ES-I3 (cell line): Measurements from ENCODE around the gene NCBP2L.
A peak's percentile ranks its signal among the peaks of the same experiment; 100 is the strongest.

ENCODE experiments used
- H3K36me3 ChIP-seq: 2 replicates; pipeline ENCODE4 v1.6.1; 2013; ENCODE audit warnings: mild to moderate bottlenecking, low read length, control low read depth, moderate library complexity; ENCODE audit not compliant: insufficient read depth
- H3K4me1 ChIP-seq: 2 replicates; pipeline ENCODE4 v1.6.1; 2013; ENCODE audit warnings: mild to moderate bottlenecking, control low read depth, low read length; ENCODE audit not compliant: insufficient read depth
- H3K9ac ChIP-seq: 2 replicates; pipeline ENCODE4 v1.6.1; 2013; ENCODE audit warnings: low read depth, mild to moderate bottlenecking, low read length, moderate library complexity
- H3K9me3 ChIP-seq: 2 replicates; pipeline ENCODE4 v1.6.1; 2013; ENCODE audit warnings: mild to moderate bottlenecking, low read length, moderate library complexity; ENCODE audit not compliant: control insufficient read depth, insufficient read depth

The NCBP2L gene

GRCh38 chrX:107777536-107777832 is at the start of gene NCBP2L:
Gene NCBP2L (plus strand): TSS chrX:107777733. CDS start chrX:107794221, 16,488 bp downstream.
- H3K36me3 ChIP-seq, result no peaks in the 10 kb centered on the region
- H3K9ac ChIP-seq, result peak within 1 kb of the TSS; percentile 46; the same call in 1 of the 2 replicates
- peaks cover 17% of the 10 kb centered on the region for H3K4me1 ChIP-seq
- no peaks in the 10 kb centered on the region for H3K9me3 ChIP-seq

- Histone ChIP-seq H3K4me1 (peaks cover 44% of the 10 kb centered on the region), H3K9ac (no peak overlapping the region), H3K9me3 (no peaks in the 10 kb centered on the region), H3K36me3 (no peaks in the 10 kb centered on the region)
These were observed 49.0 kb upstream of the NCBP2L start for GRCh38 chrX:107728371-107729099.

- Histone ChIP-seq H3K4me1 (peaks cover 44% of the 10 kb centered on the region), H3K9ac (no peak overlapping the region), H3K9me3 (no peaks in the 10 kb centered on the region), H3K36me3 (no peaks in the 10 kb centered on the region)
These were observed 47.8 kb upstream of the NCBP2L start for GRCh38 chrX:107729558-107730297.

GRCh38 chrX:107730298-107730655 is 47.3 kb upstream of the NCBP2L start:
- Histone ChIP-seq H3K9me3 (no peaks in the 10 kb centered on the region), H3K4me1 (peaks cover 44% of the 10 kb centered on the region), H3K36me3 (no peaks in the 10 kb centered on the region), H3K9ac (no peak overlapping the region)

GRCh38 chrX:107730991-107731766 is 46.4 kb upstream of the NCBP2L start:
- H3K9ac ChIP-seq, result peak overlapping the region; percentile 13; the same call in 1 of the 2 replicates
- no peaks in the 10 kb centered on the region for H3K9me3 ChIP-seq
- H3K36me3 ChIP-seq, result no peaks in the 10 kb centered on the region
- H3K4me1 ChIP-seq, result peaks cover 34% of the 10 kb centered on the region

- Histone ChIP-seq H3K4me1 (peaks cover 39% of the 10 kb centered on the region), H3K36me3 (no peaks in the 10 kb centered on the region), H3K9me3 (no peaks in the 10 kb centered on the region), H3K9ac (peak overlapping the region; percentile 13; the same call in 1 of the 2 replicates)
These were observed 45.6 kb upstream of the NCBP2L start for GRCh38 chrX:107731831-107732502.

GRCh38 chrX:107733686-107734085 is 43.8 kb upstream of the NCBP2L start:
- Histone ChIP-seq H3K4me1 (peaks cover 41% of the 10 kb centered on the region), H3K9me3 (no peaks in the 10 kb centered on the region), H3K36me3 (no peaks in the 10 kb centered on the region), H3K9ac (no peak overlapping the region)

- H3K9me3 ChIP-seq, result no peaks in the 10 kb centered on the region
- H3K36me3 ChIP-seq, result no peaks in the 10 kb centered on the region
- H3K9ac ChIP-seq, result no peak overlapping the region
- H3K4me1 ChIP-seq, result peaks cover 32% of the 10 kb centered on the region
These were observed 42.9 kb upstream of the NCBP2L start for GRCh38 chrX:107734646-107735045.

- peaks cover 17% of the 10 kb centered on the region; the same call in 1 of the 2 replicates for H3K4me1 ChIP-seq
- no peaks in the 10 kb centered on the region for H3K9me3 ChIP-seq
- H3K36me3 ChIP-seq, result no peaks in the 10 kb centered on the region
- no peak overlapping the region for H3K9ac ChIP-seq
These were observed 40.6 kb upstream of the NCBP2L start for GRCh38 chrX:107736781-107737531.

- Histone ChIP-seq H3K9me3 (no peaks in the 10 kb centered on the region), H3K9ac (no peak overlapping the region), H3K36me3 (no peaks in the 10 kb centered on the region), H3K4me1 (peaks cover 22% of the 10 kb centered on the region)
These were observed 39.3 kb upstream of the NCBP2L start for GRCh38 chrX:107738272-107738671.

GRCh38 chrX:107738768-107739167 is 38.8 kb upstream of the NCBP2L start:
- H3K9me3 ChIP-seq, result no peaks in the 10 kb centered on the region
- peaks cover 23% of the 10 kb centered on the region for H3K4me1 ChIP-seq
- H3K9ac ChIP-seq, result no peak overlapping the region
- no peaks in the 10 kb centered on the region for H3K36me3 ChIP-seq

- no peaks in the 10 kb centered on the region for H3K36me3 ChIP-seq
- H3K9me3 ChIP-seq, result no peaks in the 10 kb centered on the region
- no peak overlapping the region for H3K9ac ChIP-seq
- H3K4me1 ChIP-seq, result peaks cover 23% of the 10 kb centered on the region
These were observed 38.0 kb upstream of the NCBP2L start for GRCh38 chrX:107739541-107739940.

GRCh38 chrX:107741404-107741790 is 36.1 kb upstream of the NCBP2L start:
- Histone ChIP-seq H3K9ac (peak overlapping the region; percentile 45; the same call in 1 of the 2 replicates), H3K4me1 (peaks cover 22% of the 10 kb centered on the region), H3K9me3 (no peaks in the 10 kb centered on the region), H3K36me3 (no peaks in the 10 kb centered on the region)
